ENCODE results near the gene EXT2. TPM values are rescaled to one million over a fixed set of nuclear protein-coding genes. Genes with fewer than 3 reads are reported as not detected.

The EXT2 gene
- total RNA-seq, 1 experiment from 2014 or later, result 42.8 TPM

GRCh38 chr11:44281151-44281550, 185.7 kb downstream of the EXT2 start:
- Histone ChIP-seq H3K27ac (ENCODE audit: low read depth, low read length) (no peak overlapping the region), H3K27me3 (ENCODE audit: insufficient read depth, low read length) (no peaks in the 10 kb centered on the region), H3K79me2 (ENCODE audit: insufficient read depth, low read length) (no peaks in the 10 kb centered on the region), H3K9ac (ENCODE audit: low read length) (no peak overlapping the region), H3K9me3 (ENCODE audit: control insufficient read depth in 1 of 2, insufficient read depth in 1 of 2, low read depth in 1 of 2, low read length in 2 of 2) (no peaks in the 10 kb centered on the region), H3K4me3 (replicated peaks in 1 of 2; ENCODE audit: low read depth in 1 of 2, low read length in 2 of 2) (no peak overlapping the region), H3K4me1 (ENCODE audit: control insufficient read depth in 1 of 2, insufficient read depth in 2 of 2, low read length in 2 of 2) (no peaks in the 10 kb centered on the region), H2AFZ (ENCODE audit: low read depth, low read length, poor library complexity, severe bottlenecking) (no peak overlapping the region), H3K4me2 (ENCODE audit: low read length) (no peak overlapping the region), H3K36me3 (ENCODE audit: control insufficient read depth in 1 of 2, insufficient read depth in 2 of 2, low read length in 2 of 2) (no peaks in the 10 kb centered on the region), H4K20me1 (ENCODE audit: insufficient read depth) (no peaks in the 10 kb centered on the region), H3K9me2 (ENCODE audit: insufficient read depth) (no peaks in the 10 kb centered on the region)
- no peak for TF ChIP-seq SIN3A (IDR thresholded peaks at IDR 0.05; ENCODE audit: low read depth)
- no peak for TF ChIP-seq CBX3 (IDR thresholded peaks at IDR 0.05; ENCODE audit: low read depth)
- TF ChIP-seq FOSL1 (IDR thresholded peaks at IDR 0.05; ENCODE audit: low read depth), result no peak
- no peak for TF ChIP-seq SRF (IDR thresholded peaks at IDR 0.05; ENCODE audit: low read depth)
- TF ChIP-seq, protein P1, sequence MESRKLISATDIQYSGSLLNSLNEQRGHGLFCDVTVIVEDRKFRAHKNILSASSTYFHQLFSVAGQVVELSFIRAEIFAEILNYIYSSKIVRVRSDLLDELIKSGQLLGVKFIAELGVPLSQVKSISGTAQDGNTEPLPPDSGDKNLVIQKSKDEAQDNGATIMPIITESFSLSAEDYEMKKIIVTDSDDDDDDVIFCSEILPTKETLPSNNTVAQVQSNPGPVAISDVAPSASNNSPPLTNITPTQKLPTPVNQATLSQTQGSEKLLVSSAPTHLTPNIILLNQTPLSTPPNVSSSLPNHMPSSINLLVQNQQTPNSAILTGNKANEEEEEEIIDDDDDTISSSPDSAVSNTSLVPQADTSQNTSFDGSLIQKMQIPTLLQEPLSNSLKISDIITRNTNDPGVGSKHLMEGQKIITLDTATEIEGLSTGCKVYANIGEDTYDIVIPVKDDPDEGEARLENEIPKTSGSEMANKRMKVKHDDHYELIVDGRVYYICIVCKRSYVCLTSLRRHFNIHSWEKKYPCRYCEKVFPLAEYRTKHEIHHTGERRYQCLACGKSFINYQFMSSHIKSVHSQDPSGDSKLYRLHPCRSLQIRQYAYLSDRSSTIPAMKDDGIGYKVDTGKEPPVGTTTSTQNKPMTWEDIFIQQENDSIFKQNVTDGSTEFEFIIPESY (IDR thresholded peaks at IDR 0.05; ENCODE audit: extremely low read depth, insufficient replicate concordance, low read length), result no peak
- no peak for TF ChIP-seq EGR1 (IDR thresholded peaks at IDR 0.05; ENCODE audit: low read depth)
- TF ChIP-seq, protein P2, sequence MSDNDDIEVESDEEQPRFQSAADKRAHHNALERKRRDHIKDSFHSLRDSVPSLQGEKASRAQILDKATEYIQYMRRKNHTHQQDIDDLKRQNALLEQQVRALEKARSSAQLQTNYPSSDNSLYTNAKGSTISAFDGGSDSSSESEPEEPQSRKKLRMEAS (IDR thresholded peaks at IDR 0.05), result no peak
- TF ChIP-seq JUND (IDR thresholded peaks at IDR 0.05), result no peak
- TF ChIP-seq RAD21 (IDR thresholded peaks at IDR 0.05; ENCODE audit: low read depth), result no peak
- intact Hi-C loops (cut with micrococcal nuclease), result loop anchor here (10.0 kb wide), 1 partner anchor 146 kb away; no protein-coding TSS in a partner anchor
- ChIA-PET POLR2A (no interaction called here), RAD21 (ENCODE audit: low non-redundant PET in 1 of 2, low total read pairs in 2 of 2, uncharacterized antibody in 2 of 2, unreplicated experiment in 2 of 2) (no interaction called here), CTCF (no interaction called here)
- no TSS peak for BruUV-seq (replicated peaks)
- DNase-seq (ENCODE audit: low read depth, low spot score) (no peak), ATAC-seq (no peak)

DNA sequence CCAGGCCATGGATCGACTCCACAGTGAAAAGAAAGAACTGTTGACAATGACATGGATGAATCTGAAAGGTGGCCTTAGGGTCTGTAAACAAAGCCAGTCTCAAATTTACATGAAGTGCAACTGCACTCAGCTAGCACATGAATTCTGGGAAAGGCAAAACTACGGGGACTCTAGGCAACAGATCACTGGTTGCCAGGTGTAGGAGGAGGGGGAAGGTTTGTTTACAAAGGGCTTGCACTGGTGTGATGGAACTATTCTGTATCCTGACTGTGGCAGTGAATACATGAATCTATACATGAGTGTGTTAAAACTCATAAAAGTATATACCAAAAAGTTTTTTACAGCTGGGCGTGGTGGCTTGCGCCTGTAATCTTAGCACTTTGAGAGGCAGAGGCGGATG, 187.1 kb downstream of the EXT2 start:
- no peaks in the 10 kb centered on the region for H3K79me2 ChIP-seq (ENCODE audit: insufficient read depth, low read length)
- ATAC-seq (no peak), DNase-seq (ENCODE audit: low read depth, low spot score) (no peak)
- no peaks in the 10 kb centered on the region for H3K27me3 ChIP-seq (ENCODE audit: insufficient read depth, low read length)
- intact Hi-C loops (cut with micrococcal nuclease), result loop anchor here (10.0 kb wide), 1 partner anchor 148 kb away; no protein-coding TSS in a partner anchor
- H4K20me1 ChIP-seq (ENCODE audit: insufficient read depth), result no peaks in the 10 kb centered on the region
- no peak overlapping the region for H2AFZ ChIP-seq (ENCODE audit: low read depth, low read length, poor library complexity, severe bottlenecking)
- H3K36me3 ChIP-seq (ENCODE audit: control insufficient read depth in 1 of 2, insufficient read depth in 2 of 2, low read length in 2 of 2), result no peaks in the 10 kb centered on the region
- no peak overlapping the region for H3K4me3 ChIP-seq (replicated peaks in 1 of 2; ENCODE audit: low read depth in 1 of 2, low read length in 2 of 2)
- no peaks in the 10 kb centered on the region for H3K4me1 ChIP-seq (ENCODE audit: control insufficient read depth in 1 of 2, insufficient read depth in 2 of 2, low read length in 2 of 2)
- H3K9ac ChIP-seq (ENCODE audit: low read length), result no peak overlapping the region
- no peaks in the 10 kb centered on the region for H3K9me2 ChIP-seq (ENCODE audit: insufficient read depth)
- no TSS peak for BruUV-seq (replicated peaks)
- ChIA-PET RAD21 (ENCODE audit: low non-redundant PET in 1 of 2, low total read pairs in 2 of 2, uncharacterized antibody in 2 of 2, unreplicated experiment in 2 of 2) (no interaction called here), POLR2A (no interaction called here), CTCF (no interaction called here)
- no peak overlapping the region for H3K27ac ChIP-seq (ENCODE audit: low read depth, low read length)
- no peaks in the 10 kb centered on the region for H3K9me3 ChIP-seq (ENCODE audit: control insufficient read depth in 1 of 2, insufficient read depth in 1 of 2, low read depth in 1 of 2, low read length in 2 of 2)
- no peak overlapping the region for H3K4me2 ChIP-seq (ENCODE audit: low read length)
- TF ChIP-seq JUND (IDR thresholded peaks at IDR 0.05), result no peak
- TF ChIP-seq CBX3 (IDR thresholded peaks at IDR 0.05; ENCODE audit: low read depth), result no peak
- TF ChIP-seq RAD21 (IDR thresholded peaks at IDR 0.05; ENCODE audit: low read depth), result no peak
- TF ChIP-seq, protein P2 (IDR thresholded peaks at IDR 0.05), result no peak
- no peak for TF ChIP-seq SP1 (IDR thresholded peaks at IDR 0.05; ENCODE audit: low read depth)
- no peak for TF ChIP-seq CEBPB (IDR thresholded peaks at IDR 0.05; ENCODE audit: low read depth)
- no peak for TF ChIP-seq YY1 (IDR thresholded peaks at IDR 0.05; ENCODE audit: extremely low read depth, insufficient replicate concordance, low read depth, low read length)
- TF ChIP-seq, protein P1 (IDR thresholded peaks at IDR 0.05; ENCODE audit: extremely low read depth, insufficient replicate concordance, low read length), result no peak
- TF ChIP-seq EZH2 (IDR thresholded peaks at IDR 0.05), result no peak
- no peak for TF ChIP-seq ZNF274 (IDR thresholded peaks at IDR 0.05; ENCODE audit: low read depth, low read length)
- no peak for TF ChIP-seq POLR2AphosphoS5 (IDR thresholded peaks at IDR 0.05; ENCODE audit: low read depth, low read length)
